K562 (cell line): Measurements from ENCODE around the gene CLHC1. TPM values are rescaled to one million over a fixed set of nuclear protein-coding genes. Genes with fewer than 3 reads are reported as not detected.
"Not testable (repeated sequence)": the region's sequence is repeated elsewhere in the genome, so short reads cannot be mapped to it uniquely, and the experiment has no call there.

Experiments used
- BCOR ChIP-seq: fragments of 450-650 bp; IDR thresholded peaks from 2 replicates; pipeline ENCODE4 v1.6.1; 2016
- CXXC5 ChIP-seq: fragments of 250-450 bp; sonication (Bioruptor Pico); IDR thresholded peaks from 2 replicates; pipeline ENCODE4 v1.8.0; 2022; ENCODE audit warnings: inconsistent platforms, mild to moderate bottlenecking, moderate library complexity
- ELF4 ChIP-seq: fragments of 450-650 bp; formaldehyde crosslinking; IDR thresholded peaks from 2 replicates; pipeline ENCODE4 v1.4.0; 2022; ENCODE audit warnings: missing genetic modification characterization
- FOXP4 ChIP-seq: sonication (generic); formaldehyde crosslinking; IDR thresholded peaks from 2 replicates; pipeline ENCODE4 v1.8.0; 2022; ENCODE audit warnings: mild to moderate bottlenecking, missing genetic modification reagents, borderline replicate concordance
- HNRNPK ChIP-seq: fragments of 200-400 bp; formaldehyde crosslinking; IDR thresholded peaks from one replicate; pipeline ENCODE4 v1.6.1; 2018; ENCODE audit warnings: mild to moderate bottlenecking, low read depth, low read length; ENCODE audit not compliant: poor library complexity, severe bottlenecking
- MAZ ChIP-seq, 2 experiments: fragments of 450-650 bp in 1 of 2; sonication (generic) in 1 of 2; formaldehyde crosslinking; IDR thresholded peaks in 1 of 2; conservative IDR thresholded peaks in 1 of 2; 2 replicates each; pipeline versions ENCODE4 v1.4.0 to v1.5.0; 2020; ENCODE audit warnings: mild to moderate bottlenecking in 1 of 2, missing genetic modification reagents in 1 of 2
- MNT ChIP-seq, 2 experiments: fragments of 450-650 bp; conservative IDR thresholded peaks; 2 replicates each; pipeline ENCODE4 v1.6.1; 2017; ENCODE audit warnings: mild to moderate bottlenecking in 2 of 2, moderate library complexity in 2 of 2
- MYC ChIP-seq, 2 experiments: fragments of 250-450 bp in 1 of 2; sonication (Bioruptor Pico) in 1 of 2; IDR thresholded peaks; 2 replicates each; pipeline versions ENCODE4 v1.5.1 to v1.6.1; 2012 to 2021; ENCODE audit warnings: low read depth in 2 of 2, borderline replicate concordance in 1 of 2, improper control_type of control experiment in 1 of 2, low read length in 1 of 2, mild to moderate bottlenecking in 1 of 2, moderate library complexity in 1 of 2
- NCOA2 ChIP-seq, 2 experiments: fragments of 450-650 bp; IDR thresholded peaks; 2 replicates each; pipeline ENCODE4 v1.6.1; 2018; ENCODE audit warnings: mild to moderate bottlenecking in 2 of 2, moderate library complexity in 1 of 2; ENCODE audit not compliant: partially characterized antibody in 2 of 2
- PRDM10 ChIP-seq: fragments of 450-650 bp; IDR thresholded peaks from 2 replicates; pipeline ENCODE4 v1.6.1; 2018; ENCODE audit not compliant: partially characterized antibody
- TCF3 ChIP-seq: sonication (generic); formaldehyde crosslinking; IDR thresholded peaks from 2 replicates; pipeline ENCODE4 v1.4.0; 2020; ENCODE audit warnings: mild to moderate bottlenecking, missing genetic modification reagents
- ZNF592 ChIP-seq: fragments of 450-650 bp; IDR thresholded peaks from 2 replicates; pipeline ENCODE4 v1.6.1; 2017; ENCODE audit warnings: antibody characterized with exemption, mild to moderate bottlenecking
- polyA plus RNA-seq, 8 experiments: library from polyadenylated mRNA; depleted of rRNA in 4 of 8; stranded (reverse) in 5 of 8; unstranded in 3 of 8; fragments of >200 nt; fragmentation: Nextera tagmentation in 2 of 8; fragmentation: Illumina TruSeq in 1 of 8; extraction: Ambion mirVana in 2 of 8; extraction: Trizol in 1 of 8; gene quantifications; 2 replicates each; pipeline versions ENCODE4 v1.2.1 to v1.2.3, GENCODE V29; 2011 to 2014; ENCODE audit warnings: inconsistent platforms in 1 of 8, missing spikeins in 1 of 8
- total RNA-seq, 7 experiments: library from RNA; depleted of rRNA in 6 of 7; stranded (reverse); fragments of >200 nt in 6 of 7; fragmentation: Illumina TruSeq in 2 of 7; extraction: Trizol in 2 of 7; gene quantifications; 2 replicates each; pipeline versions ENCODE4 v1.2.1 to v1.2.3, GENCODE V29; 2011 to 2021; ENCODE audit warnings: low replicate concordance in 1 of 7

The CLHC1 gene
- total and polyA plus RNA-seq, 9 of the 15 experiments (the other 6 are each of a cell fraction or from before 2014, with no cell fraction given): 3.7 to 14.3 (median 8.6) TPM

- TF ChIP-seq ZNF592 (peak; percentile 66), NCOA2 (IDR thresholded peaks at IDR 0.05; ENCODE audit: partially characterized antibody in 2 of 2) (peak in 1 of 2 experiments; percentile 29), BCOR (peak; percentile 87), FOXP4 (0 out of 2 replicates have a peak, but pooled peaks have one; percentile 29), MNT (conservative IDR thresholded peaks at IDR 0.05) (peak; percentile 48 to 67), PRDM10 (peak; percentile 57), MAZ (CRISPR knock-in tag; conservative IDR thresholded peaks at IDR 0.05 in 1 of 2, IDR thresholded peaks at IDR 0.05 in 1 of 2) (peak in 1 of 2 experiments; percentile 38; a peak in 1 of 4 replicates), CXXC5 (CRISPR knock-in tag) (0 out of 2 replicates have a peak, but pooled peaks have one; percentile 52), ELF4 (CRISPR knock-in tag) (0 out of 2 replicates have a peak, but pooled peaks have one; percentile 46), MYC (IDR thresholded peaks at IDR 0.05; ENCODE audit: low read depth, low read length) (peak; percentile 17; the same call in 1 of the 2 replicates), HNRNPK (peak; percentile 74), TCF3 (CRISPR knock-in tag) (0 out of 2 replicates have a peak, but pooled peaks have one; percentile 23)
- not testable (repeated sequence) for TF ChIP-seq MYC (CRISPR knock-in tag; IDR thresholded peaks at IDR 0.05; ENCODE audit: borderline replicate concordance, low read depth)
Measured at GRCh38 chr2:55227437-55228225, 4.5 kb downstream of the CLHC1 start (continued).
